Stimulated activated naive CD8-positive, alpha-beta T cell treated with anti-CD3 and anti-CD28 coated beads, Interleukin-15, Interleukin-2, amounts not matched to agents 100 ng/mL and 50 ng/mL, for 24 hours (primary cell): ENCODE results near the gene FAM47E.

ENCODE experiments used
- H3K27ac Mint-ChIP-seq: one replicate; pipeline ENCODE4 v1.8.0; 2021; ENCODE audit warnings: mild to moderate bottlenecking, mixed read lengths
- H3K27me3 Mint-ChIP-seq: one replicate; pipeline ENCODE4 v1.8.0; 2021; ENCODE audit warnings: mixed read lengths
- H3K36me3 Mint-ChIP-seq: one replicate; pipeline ENCODE4 v1.8.0; 2021; ENCODE audit warnings: low read depth, mixed read lengths
- H3K4me1 Mint-ChIP-seq: one replicate; pipeline ENCODE4 v1.8.0; 2021; ENCODE audit warnings: low read depth, mixed read lengths
- H3K4me3 Mint-ChIP-seq: one replicate; pipeline ENCODE4 v1.8.0; 2021; ENCODE audit warnings: mild to moderate bottlenecking, mixed read lengths
- H3K9me3 Mint-ChIP-seq: one replicate; pipeline ENCODE4 v1.8.0; 2021; ENCODE audit warnings: mixed read lengths

FAM47E gene, protein sequence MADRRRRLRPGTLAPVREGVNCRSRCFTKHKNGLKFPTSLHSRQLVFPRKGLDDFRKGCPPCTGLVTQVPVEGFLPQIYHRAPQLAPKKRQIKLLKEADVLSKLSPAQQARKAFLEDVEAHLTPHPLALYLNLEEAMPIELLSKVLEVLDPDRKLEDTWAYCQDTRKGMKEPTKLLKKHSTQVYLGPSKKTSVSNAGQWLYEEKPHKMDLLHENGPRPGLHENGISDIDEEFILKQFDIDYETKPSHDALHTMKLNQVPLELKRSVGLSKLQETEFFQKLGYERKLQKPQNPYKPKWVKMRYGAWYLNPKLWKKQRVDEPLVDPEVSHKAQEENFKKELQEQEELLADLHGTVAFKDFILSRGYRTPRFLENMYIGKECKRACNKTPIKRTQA

DNA sequence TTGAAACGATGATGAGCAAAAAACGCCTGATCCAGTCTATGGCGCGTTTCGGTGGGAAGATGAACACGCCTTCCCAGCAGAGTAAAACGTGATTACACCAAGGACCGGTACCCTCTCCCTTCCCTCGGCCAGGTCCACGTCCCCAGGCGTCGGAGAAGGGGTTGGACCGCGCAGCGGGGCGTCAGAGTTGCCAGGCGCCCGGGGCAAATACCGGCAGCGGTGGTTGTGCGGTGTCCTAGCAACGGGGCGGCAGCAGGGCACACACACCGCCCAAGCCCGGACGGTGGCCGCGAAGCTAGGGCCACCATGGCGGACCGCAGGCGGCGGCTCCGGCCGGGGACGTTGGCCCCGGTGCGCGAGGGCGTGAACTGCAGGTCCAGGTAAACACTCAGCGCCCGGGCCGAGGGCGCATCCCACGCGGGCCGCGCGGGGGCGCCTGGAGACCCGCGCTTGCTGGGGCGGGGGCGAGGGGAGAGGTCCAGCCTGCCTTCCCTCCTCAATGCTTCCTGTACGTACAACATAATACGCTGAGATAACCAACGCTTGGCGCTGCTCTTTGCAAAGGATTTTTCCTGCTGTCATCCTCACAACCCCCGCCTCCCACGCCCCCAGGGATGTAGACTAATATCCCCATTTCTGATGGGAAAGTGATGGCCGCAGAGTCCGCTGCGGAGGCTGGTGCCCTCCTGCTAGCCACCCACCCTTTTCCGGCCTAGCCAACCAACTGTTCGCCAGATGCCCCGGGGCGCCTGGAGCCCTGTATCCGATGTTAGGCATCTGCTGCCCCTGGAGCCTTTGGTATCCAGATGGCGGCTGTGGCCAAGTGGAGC, at the start of gene FAM47E:
Gene FAM47E, plus strand, starts transcription at position 281 of the 830 bp plus-strand sequence. Its CDS starts 26 bp downstream, at position 307.
- H3K4me1 Mint-ChIP-seq = peaks cover 9% of the 10 kb centered on the region
- H3K36me3 Mint-ChIP-seq = no peaks in the 10 kb centered on the region
- H3K27ac Mint-ChIP-seq = peak within 1 kb of the TSS; percentile 68
- no peaks in the 10 kb centered on the region for H3K9me3 Mint-ChIP-seq
- peak within 1 kb of the TSS; percentile 84 for H3K4me3 Mint-ChIP-seq
- peaks cover 82% of the 10 kb centered on the region for H3K27me3 Mint-ChIP-seq

DNA sequence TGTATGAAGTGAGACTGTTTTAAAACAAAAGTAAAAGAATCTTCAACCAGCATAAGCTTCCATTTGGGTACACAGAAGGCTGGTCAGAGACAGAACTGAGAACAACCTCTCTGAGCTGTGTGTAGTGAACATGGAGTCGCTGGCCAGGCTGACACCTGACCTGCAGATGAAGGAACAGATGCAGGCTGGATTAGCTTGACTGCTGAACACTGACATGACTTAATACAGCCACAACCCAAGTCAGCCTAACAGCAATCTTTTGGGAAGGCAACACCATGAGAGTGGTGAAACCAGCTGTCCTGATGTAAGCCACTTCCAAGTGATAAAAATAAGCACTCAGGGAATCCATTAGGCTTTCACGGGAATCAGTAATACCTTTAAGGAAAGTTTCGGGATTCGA, 48.0 kb upstream of the FAM47E start:
- H3K9me3 Mint-ChIP-seq = no peaks in the 10 kb centered on the region
- H3K27me3 Mint-ChIP-seq = no peaks in the 10 kb centered on the region
- H3K36me3 Mint-ChIP-seq = no peaks in the 10 kb centered on the region
- peaks cover 44% of the 10 kb centered on the region for H3K4me1 Mint-ChIP-seq
- H3K4me3 Mint-ChIP-seq = no peak overlapping the region
- no peak overlapping the region for H3K27ac Mint-ChIP-seq

DNA sequence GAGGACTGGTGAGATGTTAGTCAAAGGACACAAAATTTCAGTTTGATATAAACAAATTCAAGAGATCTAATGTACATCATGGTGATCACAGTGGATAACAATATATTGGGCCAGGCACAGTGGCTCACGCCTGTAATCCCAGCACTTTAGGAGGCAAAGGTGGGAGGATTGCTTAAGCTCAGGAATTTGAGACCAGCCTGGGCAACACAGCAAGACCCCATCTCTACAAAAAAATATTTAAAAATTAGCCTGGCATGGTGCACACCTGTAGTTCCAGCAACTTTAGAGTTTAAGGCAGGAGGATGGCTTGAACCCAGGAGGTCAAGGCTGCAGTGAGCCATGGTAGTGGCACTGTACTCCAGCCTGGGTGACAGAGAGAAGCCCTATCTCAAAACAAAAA, 46.6 kb upstream of the FAM47E start:
- Mint-ChIP-seq H3K36me3 (no peaks in the 10 kb centered on the region), H3K27me3 (no peaks in the 10 kb centered on the region), H3K4me3 (no peak overlapping the region), H3K4me1 (peaks cover 34% of the 10 kb centered on the region), H3K27ac (no peak overlapping the region), H3K9me3 (no peaks in the 10 kb centered on the region)

DNA sequence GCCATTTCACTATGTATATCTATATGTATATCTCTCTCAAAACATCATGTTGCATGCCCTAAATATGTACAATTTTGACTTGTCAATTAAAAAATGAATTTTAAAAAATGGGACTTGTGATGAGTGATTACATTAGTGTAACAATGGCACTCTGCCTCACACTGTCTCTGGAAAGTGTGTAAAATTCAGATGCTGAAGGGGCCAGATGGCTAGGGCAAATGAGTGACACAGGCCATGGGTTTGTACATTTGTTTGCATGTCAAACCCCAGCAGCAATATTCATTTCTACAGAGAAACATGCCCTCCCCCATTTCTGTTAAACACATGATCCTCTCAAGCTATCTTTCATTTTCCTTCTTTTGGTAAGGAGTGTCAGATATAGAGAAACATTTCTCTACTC, 46.0 kb upstream of the FAM47E start:
- no peaks in the 10 kb centered on the region for H3K27me3 Mint-ChIP-seq
- H3K9me3 Mint-ChIP-seq = no peaks in the 10 kb centered on the region
- H3K36me3 Mint-ChIP-seq = no peaks in the 10 kb centered on the region
- H3K4me1 Mint-ChIP-seq = peaks cover 29% of the 10 kb centered on the region
- H3K4me3 Mint-ChIP-seq = no peak overlapping the region
- no peak overlapping the region for H3K27ac Mint-ChIP-seq

DNA sequence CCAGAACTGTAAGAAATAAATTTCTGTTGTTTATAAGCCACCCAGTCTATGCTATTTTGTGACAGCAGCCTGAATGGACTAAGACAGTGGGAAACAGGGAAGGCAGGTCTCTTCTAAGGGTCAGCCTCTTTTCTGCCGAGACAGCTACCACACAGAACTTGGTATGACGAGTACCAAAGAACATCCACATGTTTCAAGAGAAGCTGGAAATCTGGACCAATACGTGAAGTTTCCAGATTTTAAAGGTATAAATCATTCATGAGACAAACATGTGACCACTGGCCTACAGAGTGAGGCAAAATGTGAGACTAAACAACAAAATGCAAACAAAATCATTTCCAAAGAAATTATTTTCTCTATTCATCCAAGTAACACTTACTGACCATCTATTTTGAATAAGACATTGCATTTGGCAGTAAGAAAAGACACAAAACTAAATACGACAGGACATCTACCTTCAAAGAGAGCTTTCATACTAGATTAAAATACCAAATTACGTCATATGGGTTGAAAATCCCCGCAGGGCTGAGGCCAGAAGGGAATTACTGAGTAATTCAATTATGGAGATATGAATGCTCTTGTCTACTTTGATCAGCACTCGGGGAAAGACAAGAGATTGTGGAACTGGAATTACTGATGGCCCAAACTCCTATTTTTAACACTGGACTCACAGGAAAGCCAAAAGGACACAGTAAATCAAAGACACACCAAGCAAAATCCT, 45.1 kb upstream of the FAM47E start:
- no peaks in the 10 kb centered on the region for H3K27me3 Mint-ChIP-seq
- no peak overlapping the region for H3K27ac Mint-ChIP-seq
- H3K4me1 Mint-ChIP-seq = peaks cover 23% of the 10 kb centered on the region
- H3K9me3 Mint-ChIP-seq = no peaks in the 10 kb centered on the region
- no peak overlapping the region for H3K4me3 Mint-ChIP-seq
- H3K36me3 Mint-ChIP-seq = no peaks in the 10 kb centered on the region

DNA sequence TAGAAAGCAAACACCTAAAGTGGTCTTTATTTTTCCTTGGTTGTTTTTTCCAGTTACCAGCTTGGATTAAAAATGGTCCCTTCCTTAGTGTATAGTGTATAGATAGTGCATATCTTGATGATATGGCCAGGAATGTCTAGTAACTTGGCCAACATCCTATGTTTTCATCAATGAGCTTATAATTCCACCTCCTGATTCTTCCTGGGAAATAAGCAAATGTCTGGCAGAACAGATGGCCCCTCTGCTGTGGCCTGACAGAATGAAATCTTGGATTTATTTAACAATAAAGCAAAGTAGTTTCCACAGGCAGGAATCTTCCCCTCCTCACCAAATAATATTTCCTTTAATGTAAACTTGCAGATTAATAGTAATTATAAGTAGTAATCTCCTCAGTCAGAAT, 44.0 kb upstream of the FAM47E start:
- Mint-ChIP-seq H3K36me3 (no peaks in the 10 kb centered on the region), H3K4me1 (peaks cover 25% of the 10 kb centered on the region), H3K4me3 (no peak overlapping the region), H3K27me3 (no peaks in the 10 kb centered on the region), H3K27ac (no peak overlapping the region), H3K9me3 (no peaks in the 10 kb centered on the region)

DNA sequence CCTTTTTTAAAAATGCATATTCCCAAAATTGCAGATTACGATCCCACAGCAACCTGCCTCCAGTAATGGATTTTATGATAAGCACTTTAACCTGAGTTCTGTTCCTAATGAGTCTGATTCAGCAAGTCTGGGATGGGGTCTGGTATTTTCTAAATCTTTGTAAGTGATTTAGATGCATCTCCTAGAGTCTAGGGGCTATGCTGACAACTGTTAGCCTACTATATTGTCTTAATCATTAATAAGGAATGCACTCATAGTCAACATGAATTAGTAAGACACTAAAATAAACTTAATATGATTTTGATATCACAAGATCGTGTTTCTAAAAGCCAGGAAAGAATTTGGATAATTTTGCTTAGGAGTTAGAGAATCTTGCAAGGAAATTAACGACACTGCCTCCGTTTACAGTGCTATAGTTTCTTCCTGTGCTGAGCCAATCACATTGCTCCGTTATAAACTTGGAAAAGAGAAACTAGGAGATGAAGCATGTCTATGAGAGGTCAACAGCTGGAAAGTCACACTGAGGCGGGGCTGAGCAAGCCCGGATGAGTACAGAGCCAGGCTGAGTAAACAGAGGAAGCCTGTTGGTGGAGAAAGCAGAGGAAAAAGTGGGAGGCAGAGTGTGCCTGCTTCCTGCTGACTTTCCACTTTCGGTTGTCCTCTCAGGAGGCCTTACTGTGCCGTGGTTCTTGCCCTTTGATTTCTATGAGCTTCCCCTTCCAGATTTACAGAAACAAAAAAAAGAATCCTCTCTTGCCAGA, 43.3 kb upstream of the FAM47E start:
- Mint-ChIP-seq H3K27me3 (no peaks in the 10 kb centered on the region), H3K9me3 (no peaks in the 10 kb centered on the region), H3K36me3 (no peaks in the 10 kb centered on the region), H3K4me3 (no peak overlapping the region), H3K4me1 (peaks cover 30% of the 10 kb centered on the region), H3K27ac (no peak overlapping the region)

DNA sequence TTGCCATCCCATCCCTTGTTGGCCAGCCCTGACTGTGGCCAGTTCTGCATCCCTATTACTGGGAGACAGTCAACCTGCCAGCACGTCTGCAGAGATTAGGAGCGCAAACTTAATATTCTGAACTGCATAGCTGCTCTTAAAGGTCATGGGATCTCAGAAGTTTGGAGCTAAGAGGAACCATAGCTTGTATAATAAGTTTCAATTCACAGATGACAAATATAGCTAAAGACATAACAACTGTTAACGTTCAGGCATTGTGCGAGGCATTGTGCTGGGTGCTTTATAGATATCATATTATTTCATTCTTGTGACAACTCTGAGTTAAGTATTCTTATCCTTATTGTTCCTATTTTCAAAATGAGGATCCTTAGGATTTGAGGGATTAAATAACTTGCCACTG, 41.6 kb upstream of the FAM47E start:
- peaks cover 43% of the 10 kb centered on the region for H3K4me1 Mint-ChIP-seq
- H3K27ac Mint-ChIP-seq = no peak overlapping the region
- H3K4me3 Mint-ChIP-seq = no peak overlapping the region
- H3K36me3 Mint-ChIP-seq = no peaks in the 10 kb centered on the region
- no peaks in the 10 kb centered on the region for H3K9me3 Mint-ChIP-seq
- H3K27me3 Mint-ChIP-seq = no peaks in the 10 kb centered on the region

DNA sequence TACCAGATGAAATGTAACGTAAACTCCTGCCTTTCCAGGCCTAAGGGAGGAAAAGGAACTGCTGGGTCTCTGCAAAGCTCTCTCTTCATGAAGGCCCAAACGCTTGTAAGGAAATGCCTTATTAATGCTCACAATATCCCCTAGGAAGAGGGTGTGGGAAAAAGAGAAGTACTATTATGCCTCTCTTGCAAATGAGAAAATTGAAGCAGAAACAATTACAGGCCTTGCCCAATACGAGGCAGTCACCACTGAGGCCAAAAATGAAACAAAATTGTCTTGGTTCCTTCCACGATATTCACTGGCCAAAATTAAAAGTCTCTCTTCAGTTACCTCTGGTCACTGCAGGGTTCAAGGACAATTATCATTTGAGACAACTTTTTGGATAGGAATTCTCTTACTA, 41.1 kb upstream of the FAM47E start:
- Mint-ChIP-seq H3K27ac (no peak overlapping the region), H3K36me3 (no peaks in the 10 kb centered on the region), H3K9me3 (no peaks in the 10 kb centered on the region), H3K4me3 (no peak overlapping the region), H3K4me1 (peaks cover 46% of the 10 kb centered on the region), H3K27me3 (no peaks in the 10 kb centered on the region)

DNA sequence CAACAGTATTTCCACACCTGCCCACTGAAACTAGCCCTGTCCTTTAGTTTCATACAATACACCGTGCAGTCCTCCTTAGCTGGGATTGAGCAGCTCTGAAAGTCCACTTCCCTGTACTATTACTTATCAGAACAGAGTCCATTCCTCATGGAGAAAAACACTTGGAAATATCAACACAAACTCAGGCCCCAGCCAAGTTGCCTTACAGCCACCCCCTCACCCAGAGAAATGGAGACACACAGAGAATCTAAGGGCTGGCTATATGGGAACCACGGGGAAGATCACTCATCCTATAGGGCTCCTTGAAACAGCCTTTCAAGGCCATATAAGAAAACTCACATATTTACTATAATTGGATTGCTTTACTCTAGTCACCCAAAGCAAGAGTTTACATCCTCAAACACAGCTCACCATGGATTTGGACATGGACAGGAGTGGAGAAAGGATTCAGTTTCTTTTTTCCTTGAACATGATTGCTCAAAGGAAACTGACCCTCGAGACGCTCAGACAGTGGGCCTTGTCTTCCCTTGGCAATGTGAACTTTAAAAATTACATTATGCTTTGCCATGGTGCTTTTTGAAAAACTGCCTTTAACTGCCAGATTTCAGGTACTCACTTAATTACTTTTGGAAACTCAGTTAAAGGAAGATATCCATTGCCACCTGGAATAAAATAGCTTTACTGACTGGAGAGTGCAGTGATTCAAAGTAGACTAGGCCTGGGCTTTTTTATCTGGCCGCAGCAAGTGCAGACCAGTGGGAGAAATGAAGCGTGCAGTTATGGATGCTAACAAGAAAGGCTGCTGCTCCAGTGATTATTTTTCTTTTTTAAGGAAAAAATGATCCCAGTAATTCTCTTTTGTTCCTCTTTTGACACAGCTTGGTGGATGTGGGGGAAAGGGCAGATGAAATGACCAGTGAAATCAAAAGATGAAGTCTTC, 39.5 kb upstream of the FAM47E start:
- Mint-ChIP-seq H3K27me3 (peaks cover 3% of the 10 kb centered on the region), H3K4me3 (peak overlapping the region; percentile 76), H3K27ac (peak overlapping the region; percentile 27), H3K9me3 (no peaks in the 10 kb centered on the region), H3K36me3 (no peaks in the 10 kb centered on the region), H3K4me1 (peaks cover 43% of the 10 kb centered on the region)

DNA sequence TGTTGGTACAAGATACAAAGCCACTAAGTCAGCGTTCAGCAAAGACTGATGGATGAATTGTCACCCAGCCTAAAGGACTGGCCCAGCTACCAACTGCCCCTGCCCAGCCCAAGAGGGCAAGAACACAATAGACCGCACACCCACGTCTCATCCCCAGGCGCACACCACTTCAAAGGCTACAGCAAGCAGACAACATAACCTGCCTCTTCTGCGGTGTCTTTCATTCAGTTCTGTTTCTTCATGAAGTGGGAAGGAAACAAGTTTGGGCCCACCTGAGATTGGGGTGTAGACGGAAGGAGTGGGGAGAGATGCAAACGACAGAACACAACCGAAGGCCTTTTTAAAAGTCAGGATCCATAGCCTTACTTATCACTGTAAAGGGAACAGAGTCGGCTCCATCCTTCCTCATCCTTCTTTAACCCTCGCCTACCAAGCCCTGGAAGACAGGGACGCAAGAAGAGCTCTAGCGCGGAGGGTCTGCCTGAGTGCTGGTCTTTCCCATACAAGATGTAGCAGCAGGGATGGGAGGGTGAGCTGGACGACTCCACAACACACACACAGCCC, 38.6 kb upstream of the FAM47E start:
- H3K9me3 Mint-ChIP-seq = no peaks in the 10 kb centered on the region
- H3K27ac Mint-ChIP-seq = peak overlapping the region; percentile 74
- peaks cover 39% of the 10 kb centered on the region for H3K4me1 Mint-ChIP-seq
- H3K4me3 Mint-ChIP-seq = peak overlapping the region; percentile 76
- peaks cover 3% of the 10 kb centered on the region for H3K27me3 Mint-ChIP-seq
- no peaks in the 10 kb centered on the region for H3K36me3 Mint-ChIP-seq

DNA sequence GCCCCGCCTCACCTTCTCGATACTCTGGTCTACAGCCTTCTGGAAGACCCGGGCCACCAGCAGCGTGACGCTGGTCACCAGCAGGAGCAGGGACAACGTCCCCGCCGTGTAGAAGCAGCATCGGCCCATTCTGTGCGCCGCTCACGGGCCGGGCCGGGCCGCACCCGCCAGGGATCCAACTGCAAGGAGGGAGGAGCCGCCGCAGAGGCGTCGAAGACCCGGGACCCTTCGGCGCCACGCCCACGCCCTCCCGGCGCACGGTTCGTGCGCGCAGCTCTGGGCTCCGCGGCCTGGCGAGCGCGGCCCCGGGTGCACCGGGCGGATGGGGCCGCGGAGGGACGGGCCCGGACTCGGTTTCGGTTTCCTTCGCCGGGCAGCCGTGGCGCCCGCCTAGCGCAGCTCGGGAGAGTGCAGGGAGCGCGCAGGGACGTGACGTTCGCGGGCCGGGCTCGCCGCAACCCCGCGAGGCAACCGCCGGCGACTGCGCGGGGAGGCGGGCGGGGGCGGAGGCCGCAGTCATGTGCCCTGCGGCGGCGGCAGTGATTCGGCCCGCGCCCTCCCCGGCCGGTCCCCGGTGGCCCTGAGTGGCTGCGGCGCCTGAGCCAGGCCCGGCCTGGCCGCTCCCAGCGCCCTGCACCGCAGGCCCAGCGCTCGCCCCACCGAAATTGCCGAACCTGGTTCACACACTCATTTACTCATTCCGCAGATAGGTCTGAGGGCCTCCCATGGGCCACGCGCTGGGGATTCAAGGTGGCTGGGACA, 37.9 kb upstream of the FAM47E start, which contains the start of gene SCARB2:
Gene SCARB2, minus strand, starts transcription at position 410 of the 762 bp plus-strand sequence. Its CDS starts 281 bp downstream, at position 129.
- H3K27ac Mint-ChIP-seq = peak within 1 kb of the TSS; percentile 81
- peaks cover 3% of the 10 kb centered on the region for H3K27me3 Mint-ChIP-seq
- peak within 1 kb of the TSS; percentile 84 for H3K4me3 Mint-ChIP-seq
- H3K36me3 Mint-ChIP-seq = no peaks in the 10 kb centered on the region
- peaks cover 32% of the 10 kb centered on the region for H3K4me1 Mint-ChIP-seq
- H3K9me3 Mint-ChIP-seq = no peaks in the 10 kb centered on the region
